ENCODE results near the gene LRRC32.

- TF ChIP-seq CTCF (IDR thresholded peaks at IDR 0.05 in 4 of 5, conservative IDR thresholded peaks at IDR 0.05 in 1 of 5) (no peak), POLR2A (IDR thresholded peaks at IDR 0.05) (no peak)
Measured at GRCh38 chr11:76628408-76628947, 42.1 kb downstream of the LRRC32 start.
